Mammary epithelial cell (primary cell): ENCODE measurements around the gene TP53BP1.

ENCODE experiments used
- EZH2 ChIP-seq: IDR thresholded peaks from 2 replicates; pipeline ENCODE4 v1.6.1; 2012; ENCODE audit warnings: low read length, inconsistent platforms, borderline replicate concordance
- TF ChIP-seq, protein P1 (sequence below), 2 donors: IDR thresholded peaks in 1 of 2; conservative IDR thresholded peaks in 1 of 2; 2 replicates each; pipeline ENCODE4 v1.5.1; 2011 to 2012; ENCODE audit warnings: inconsistent platforms in 2 of 2, low read length in 2 of 2, mild to moderate bottlenecking in 2 of 2, control low read depth in 1 of 2, low read depth in 1 of 2; ENCODE audit not compliant: insufficient read depth in 1 of 2; ENCODE audit errors: extremely low read depth in 1 of 2

- TF ChIP-seq, protein P1, sequence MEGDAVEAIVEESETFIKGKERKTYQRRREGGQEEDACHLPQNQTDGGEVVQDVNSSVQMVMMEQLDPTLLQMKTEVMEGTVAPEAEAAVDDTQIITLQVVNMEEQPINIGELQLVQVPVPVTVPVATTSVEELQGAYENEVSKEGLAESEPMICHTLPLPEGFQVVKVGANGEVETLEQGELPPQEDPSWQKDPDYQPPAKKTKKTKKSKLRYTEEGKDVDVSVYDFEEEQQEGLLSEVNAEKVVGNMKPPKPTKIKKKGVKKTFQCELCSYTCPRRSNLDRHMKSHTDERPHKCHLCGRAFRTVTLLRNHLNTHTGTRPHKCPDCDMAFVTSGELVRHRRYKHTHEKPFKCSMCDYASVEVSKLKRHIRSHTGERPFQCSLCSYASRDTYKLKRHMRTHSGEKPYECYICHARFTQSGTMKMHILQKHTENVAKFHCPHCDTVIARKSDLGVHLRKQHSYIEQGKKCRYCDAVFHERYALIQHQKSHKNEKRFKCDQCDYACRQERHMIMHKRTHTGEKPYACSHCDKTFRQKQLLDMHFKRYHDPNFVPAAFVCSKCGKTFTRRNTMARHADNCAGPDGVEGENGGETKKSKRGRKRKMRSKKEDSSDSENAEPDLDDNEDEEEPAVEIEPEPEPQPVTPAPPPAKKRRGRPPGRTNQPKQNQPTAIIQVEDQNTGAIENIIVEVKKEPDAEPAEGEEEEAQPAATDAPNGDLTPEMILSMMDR (conservative IDR thresholded peaks at IDR 0.05 in 1 of 2, IDR thresholded peaks at IDR 0.05 in 1 of 2; ENCODE audit: extremely low read depth in 1 of 2, insufficient read depth in 1 of 2, low read depth in 1 of 2, low read length in 2 of 2), result peak; percentile 62 to 75
- no peak for TF ChIP-seq EZH2
Measured at GRCh38 chr15:43440721-43441281, 52.2 kb downstream of the TP53BP1 start.
